Left lung (tissue), 10 donors: ENCODE measurements around the gene NT5DC2. TPM values are rescaled to one million over a fixed set of nuclear protein-coding genes. Genes with fewer than 3 reads are reported as not detected.
"Not testable (repeated sequence)": the region's sequence is repeated elsewhere in the genome, so short reads cannot be mapped to it uniquely, and the experiment has no call there.

Experiments
- ATAC-seq: fragments of 200-7000 bp; cut with Tn5 transposase; one replicate; pipeline ENCODE4 v1.9.1; 2020; ENCODE audit warnings: moderate library complexity
- DNase-seq, 4 donors: peaks; one replicate each; pipeline ENCODE4 v3.0.0-alpha.2; 2013 to 2020
- H3K27ac ChIP-seq, 2 donors: fragments of 200-600 bp; sonication (generic) in 1 of 2; one replicate each; pipeline versions ENCODE4 v1.5.0 to v1.8.0; 2020 to 2021
- H3K27me3 ChIP-seq, 2 donors: fragments of 200-600 bp; sonication (generic) in 1 of 2; one replicate each; pipeline versions ENCODE4 v1.5.0 to v1.8.0; 2020 to 2021
- H3K36me3 ChIP-seq, 2 donors: fragments of 200-600 bp; sonication (generic) in 1 of 2; one replicate each; pipeline versions ENCODE4 v1.5.0 to v1.8.0; 2020 to 2021
- H3K4me1 ChIP-seq, 2 donors: fragments of 200-600 bp; one replicate each; pipeline ENCODE4 v1.8.0; 2021
- H3K4me3 ChIP-seq, 2 donors: fragments of 200-600 bp; sonication (generic) in 1 of 2; one replicate each; pipeline versions ENCODE4 v1.5.0 to v1.8.0; 2020 to 2021; ENCODE audit warnings: mild to moderate bottlenecking in 1 of 2
- H3K9me3 ChIP-seq, 2 donors: fragments of 200-600 bp; sonication (generic) in 1 of 2; one replicate each; pipeline versions ENCODE4 v1.5.0 to v1.8.0; 2020 to 2021
- intact Hi-C, 2 donors: fragments of 100-400 bp; cut with DNase I; formaldehyde crosslinking; loops; one replicate each; pipeline versions ENCODE4 v1.11.2 to v1.14.2; 2022
- polyA plus RNA-seq, 6 donors: library from polyadenylated mRNA; unstranded; fragments of 120-200 nt; gene quantifications; one replicate each; pipeline ENCODE4 v1.2.1, GENCODE V29; 2013; ENCODE audit not compliant: insufficient read length in 6 of 6
- total RNA-seq, 2 donors: library from RNA; stranded (reverse); fragmentation: NEBNext Ultra II Directional; extraction: Animal tissue kit (Norgen Biotek cat#: 25700); gene quantifications; one replicate each; pipeline ENCODE4 v1.2.1, GENCODE V29; 2021
- TF ChIP-seq, protein P1 (sequence below), 2 donors: fragments of 200-600 bp; sonication (generic) in 1 of 2; IDR thresholded peaks; one replicate each; pipeline versions ENCODE4 v1.5.0 to v1.8.0; 2021; ENCODE audit warnings: antibody characterized with exemption in 2 of 2
- donor health status: DM: no; HTN: yes; CAD: no.
- donor health status: DM: no; HTN: no; CAD: no.

NT5DC2 gene
- total and polyA plus RNA-seq, 8 donors = 81.8 to 365 (median 247) TPM

DNA sequence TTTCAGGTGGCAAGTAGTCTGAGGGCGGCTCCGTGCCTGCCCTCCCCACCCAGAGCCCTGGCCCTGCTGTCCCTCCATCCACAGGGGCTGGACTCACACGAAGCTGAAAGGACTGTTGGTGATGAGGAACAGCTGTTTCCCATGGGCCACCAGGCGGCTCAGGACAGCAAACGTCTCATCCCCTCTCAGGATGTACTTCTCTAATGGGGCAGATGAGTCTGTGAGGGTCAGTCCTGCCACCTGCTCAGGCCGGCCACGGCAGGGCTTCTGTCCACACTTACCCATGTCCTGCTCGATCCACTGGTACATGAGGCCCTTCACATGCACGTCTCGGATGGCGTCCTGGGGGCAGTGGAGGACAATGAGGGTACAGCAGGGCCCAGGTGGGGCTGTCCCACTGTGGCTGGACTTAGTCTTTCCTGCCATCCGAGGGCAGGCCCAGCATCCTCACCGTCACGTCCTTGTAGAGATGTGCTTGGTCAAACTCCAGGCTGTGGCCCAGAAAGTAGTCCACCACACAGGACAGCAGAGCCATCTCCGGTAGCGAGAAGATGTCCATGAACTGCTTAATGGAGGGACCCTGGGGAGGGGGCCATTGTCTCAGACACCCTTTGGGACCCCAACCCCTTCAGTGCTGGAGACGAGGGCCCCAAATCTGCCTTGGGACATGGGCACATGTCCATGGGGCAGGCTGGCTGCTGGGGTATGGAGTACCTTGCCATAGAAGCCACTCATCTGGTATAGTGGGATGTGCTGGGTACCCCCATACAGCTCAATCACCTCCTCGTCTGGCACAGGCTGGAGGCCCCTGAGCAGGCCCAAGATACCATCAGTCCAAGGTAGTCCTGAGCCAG lies 5.7 kb downstream of the NT5DC2 start:
- H3K36me3 ChIP-seq = peaks cover 0 to 46% of the 10 kb centered on the region in 2 donors
- peak overlapping the region in 1 of 2 donors; percentile 81 for H3K27ac ChIP-seq
- peak in 2 of 4 donors; percentile 28 to 67 for DNase-seq
- peaks cover 0 to 11% of the 10 kb centered on the region in 2 donors for H3K27me3 ChIP-seq
- no peaks in the 10 kb centered on the region for H3K9me3 ChIP-seq
- ATAC-seq = no peak
- H3K4me1 ChIP-seq = peaks cover 46 to 65% of the 10 kb centered on the region in 2 donors
- TF ChIP-seq, protein P1, sequence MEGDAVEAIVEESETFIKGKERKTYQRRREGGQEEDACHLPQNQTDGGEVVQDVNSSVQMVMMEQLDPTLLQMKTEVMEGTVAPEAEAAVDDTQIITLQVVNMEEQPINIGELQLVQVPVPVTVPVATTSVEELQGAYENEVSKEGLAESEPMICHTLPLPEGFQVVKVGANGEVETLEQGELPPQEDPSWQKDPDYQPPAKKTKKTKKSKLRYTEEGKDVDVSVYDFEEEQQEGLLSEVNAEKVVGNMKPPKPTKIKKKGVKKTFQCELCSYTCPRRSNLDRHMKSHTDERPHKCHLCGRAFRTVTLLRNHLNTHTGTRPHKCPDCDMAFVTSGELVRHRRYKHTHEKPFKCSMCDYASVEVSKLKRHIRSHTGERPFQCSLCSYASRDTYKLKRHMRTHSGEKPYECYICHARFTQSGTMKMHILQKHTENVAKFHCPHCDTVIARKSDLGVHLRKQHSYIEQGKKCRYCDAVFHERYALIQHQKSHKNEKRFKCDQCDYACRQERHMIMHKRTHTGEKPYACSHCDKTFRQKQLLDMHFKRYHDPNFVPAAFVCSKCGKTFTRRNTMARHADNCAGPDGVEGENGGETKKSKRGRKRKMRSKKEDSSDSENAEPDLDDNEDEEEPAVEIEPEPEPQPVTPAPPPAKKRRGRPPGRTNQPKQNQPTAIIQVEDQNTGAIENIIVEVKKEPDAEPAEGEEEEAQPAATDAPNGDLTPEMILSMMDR (IDR thresholded peaks at IDR 0.05) = no peak
- no peak overlapping the region for H3K4me3 ChIP-seq
- intact Hi-C loops = no loop called here

DNA sequence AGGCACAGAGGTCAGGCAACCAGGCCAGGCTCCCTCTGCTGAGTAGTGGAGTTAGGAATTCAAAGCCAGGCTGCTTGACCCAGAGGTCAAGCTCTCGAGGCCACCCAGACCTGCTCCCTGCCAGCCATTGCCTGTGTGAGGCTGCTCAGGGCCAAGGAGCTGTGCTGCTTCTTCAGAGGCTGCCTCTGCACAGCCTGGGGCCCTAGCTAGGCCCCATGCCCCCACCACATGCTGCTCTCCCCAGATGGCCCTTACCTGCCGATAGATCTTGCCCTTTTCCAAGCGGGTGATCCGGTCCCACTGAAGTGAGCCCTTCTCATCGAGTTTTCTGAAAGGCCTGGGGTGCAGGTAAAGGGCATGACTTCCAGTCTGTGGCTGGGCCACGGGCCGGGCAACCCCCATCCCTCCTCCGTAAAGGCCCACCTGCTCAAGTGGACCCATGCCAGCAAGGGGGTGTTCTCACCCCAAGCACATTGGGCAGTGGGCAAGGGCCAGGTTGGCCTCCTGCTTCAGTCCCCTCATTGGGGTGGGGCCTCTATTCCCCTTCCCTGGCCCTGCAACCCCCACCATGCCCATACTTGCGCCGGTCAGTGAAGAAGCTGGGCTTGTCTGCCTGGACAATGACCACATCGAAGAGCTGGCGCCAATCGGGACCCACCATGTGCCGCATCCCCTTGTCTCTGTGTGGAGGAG lies 6.5 kb downstream of the NT5DC2 start:
- DNase-seq (peak in 2 of 4 donors; percentile 63 to 64), ATAC-seq (peak; percentile 58)
- TF ChIP-seq, protein P1 (IDR thresholded peaks at IDR 0.05) = no peak
- peak overlapping the region; percentile 54 to 81 for H3K27ac ChIP-seq
- no peaks in the 10 kb centered on the region for H3K9me3 ChIP-seq
- H3K36me3 ChIP-seq = peaks cover 0 to 54% of the 10 kb centered on the region in 2 donors
- peaks cover 0 to 3% of the 10 kb centered on the region in 2 donors for H3K27me3 ChIP-seq
- intact Hi-C loops = no loop called here
- H3K4me3 ChIP-seq = no peak overlapping the region
- H3K4me1 ChIP-seq = peaks cover 40 to 57% of the 10 kb centered on the region in 2 donors

DNA sequence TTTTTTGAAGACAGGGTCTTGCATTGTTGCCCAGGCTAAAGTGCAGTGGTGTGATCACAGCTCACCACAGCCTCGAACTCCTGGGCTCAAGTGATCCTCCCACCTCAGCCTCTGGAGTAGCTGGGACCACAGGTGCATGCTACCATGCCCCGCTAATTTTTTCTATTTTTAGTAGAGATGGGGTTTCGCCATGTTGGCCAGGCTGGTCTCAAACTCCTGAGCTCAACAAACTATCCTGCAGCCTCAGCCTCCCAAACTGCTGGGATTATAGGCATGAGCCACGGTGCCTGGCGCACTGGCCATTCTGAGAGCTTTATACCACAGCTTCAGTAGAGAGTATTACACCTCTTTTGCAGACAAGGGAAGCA lies 7.0 kb downstream of the NT5DC2 start:
- Histone ChIP-seq H3K27ac (peak overlapping the region; percentile 54 to 81), H3K36me3 (peaks cover 0 to 59% of the 10 kb centered on the region in 2 donors), H3K4me1 (peaks cover 39 to 52% of the 10 kb centered on the region in 2 donors)
- H3K4me3 ChIP-seq, ATAC-seq, H3K27me3 ChIP-seq, DNase-seq, intact Hi-C loops, H3K9me3 ChIP-seq: not testable (repeated sequence)

DNA sequence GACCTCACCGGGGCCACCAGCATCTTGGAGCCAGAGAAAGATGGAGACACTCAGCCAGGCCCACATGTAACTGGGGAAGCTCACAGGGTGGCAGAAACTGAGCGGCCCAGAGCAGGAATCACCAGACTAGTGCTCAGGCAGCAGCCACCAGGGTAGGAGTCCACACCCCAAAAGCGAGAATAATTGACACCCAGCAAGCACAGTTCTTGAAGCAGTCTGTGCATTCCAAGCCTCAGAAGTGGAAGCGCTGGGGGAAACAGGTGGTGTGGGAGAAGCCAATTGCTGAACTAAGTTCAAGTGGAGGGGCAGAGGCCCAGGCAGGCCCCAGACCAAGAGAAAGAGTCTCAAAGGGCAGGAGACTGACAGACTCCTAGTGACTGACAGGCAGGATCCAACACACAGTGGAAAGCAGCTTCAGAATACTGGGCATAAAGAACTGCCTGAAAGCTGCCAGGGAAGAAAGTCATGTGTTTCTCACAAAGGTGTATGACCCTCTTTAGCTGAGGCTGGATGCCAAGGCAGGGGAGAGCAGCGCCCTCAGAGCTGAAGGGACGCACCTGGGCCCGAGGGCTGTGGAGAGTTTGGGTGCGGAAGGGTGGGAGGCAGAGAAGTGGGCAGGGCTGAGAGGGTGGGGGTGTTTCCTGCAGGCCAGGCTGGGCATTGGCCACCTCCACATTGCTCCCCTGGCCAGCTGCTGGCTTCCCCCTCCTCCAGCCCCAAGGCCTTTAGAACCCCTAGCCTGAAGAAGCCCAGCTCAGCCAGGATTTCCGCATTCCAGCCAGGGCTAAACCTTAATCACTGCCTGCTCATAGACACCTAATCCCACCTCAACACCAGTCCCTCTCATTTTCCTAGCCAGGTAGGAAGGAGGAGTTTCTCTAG lies 7.7 kb downstream of the NT5DC2 start:
- peaks cover 0 to 66% of the 10 kb centered on the region in 2 donors for H3K36me3 ChIP-seq
- peaks cover 39 to 44% of the 10 kb centered on the region in 2 donors for H3K4me1 ChIP-seq
- intact Hi-C loops = no loop called here
- ATAC-seq (peak; percentile 72), DNase-seq (peak; percentile 36 to 83 (median 74))
- H3K9me3 ChIP-seq = no peaks in the 10 kb centered on the region
- H3K27me3 ChIP-seq = no peaks in the 10 kb centered on the region
- H3K4me3 ChIP-seq = no peak overlapping the region
- TF ChIP-seq, protein P1 (IDR thresholded peaks at IDR 0.05) = no peak
- peak overlapping the region; percentile 54 to 81 for H3K27ac ChIP-seq
